A549 (cell line): ENCODE measurements around the gene ZBTB2. TPM values are rescaled to one million over a fixed set of nuclear protein-coding genes. Genes with fewer than 3 reads are reported as not detected.

Experiments used
- ATAC-seq, 2 experiments: fragments of 200-7000 bp in 1 of 2; fragments of >200 bp in 1 of 2; cut with Nextera tagmentation in 1 of 2; cut with Tn5 transposase in 1 of 2; 3 replicates each; pipeline versions ENCODE4 v1.8.0 to v1.9.1; 2018 to 2020; ENCODE audit warnings: mild to moderate bottlenecking in 1 of 2, moderate library complexity in 1 of 2
- CTCF ChIA-PET: fragments of 300-600 bp; sonication (Branson Sonifier 250); formaldehyde crosslinking; extraction: SDS; loops from one replicate; lab custom pipeline; 2021; ENCODE audit warnings: antibody characterized with exemption, inconsistent platforms; lab: Yijun Ruan, JAX
- POLR2A ChIA-PET: fragments of 350-600 bp; formaldehyde crosslinking; extraction: SDS; loops from one replicate; lab custom pipeline; 2021; ENCODE audit warnings: antibody characterized with exemption, inconsistent platforms; lab: Yijun Ruan, JAX
- DNase-seq, 2 experiments: peaks; one replicate each; pipeline versions ENCODE4 v3.0.0 to v3.0.0-alpha.2; 2011 to 2016; ENCODE audit warnings: low read depth in 1 of 2, low spot score in 1 of 2
- FAIRE-seq: peaks from 2 replicates; lab custom pipeline; 2011; peaks lifted over from hg19 to GRCh38; lab: Jason Lieb, UNC
- H3K27ac ChIP-seq, 2 experiments: fragments of >200 bp; sonication (Bioruptor Twin); formaldehyde crosslinking; 3 replicates each; pipeline ENCODE4 v1.5.1; 2016 to 2017
- H3K4me1 ChIP-seq: fragments of >200 bp; sonication (Bioruptor Twin); formaldehyde crosslinking; 3 replicates; pipeline ENCODE4 v1.6.1; 2016
- H3K4me2 ChIP-seq: fragments of >200 bp; sonication (Bioruptor Twin); formaldehyde crosslinking; 3 replicates; pipeline ENCODE4 v1.6.1; 2016
- H3K4me3 ChIP-seq: fragments of >200 bp; sonication (Bioruptor Twin); formaldehyde crosslinking; 3 replicates; pipeline ENCODE4 v1.5.1; 2016
- H3K9me3 ChIP-seq: fragments of >200 bp; sonication (Bioruptor Twin); formaldehyde crosslinking; 3 replicates; pipeline ENCODE4 v1.6.1; 2016
- CBX2 ChIP-seq: fragments of 200-600 bp; sonication (generic); IDR thresholded peaks from 2 replicates; pipeline ENCODE4 v1.6.1; 2016; ENCODE audit warnings: low read depth, mild to moderate bottlenecking, borderline replicate concordance
- CTCF ChIP-seq: fragments of >200 bp; sonication (Bioruptor Twin); formaldehyde crosslinking; IDR thresholded peaks from 3 replicates; pipeline ENCODE4 v1.5.1; 2016
- EHF ChIP-seq: fragments of 250-450 bp; sonication (Bioruptor Pico); IDR thresholded peaks from 2 replicates; pipeline ENCODE4 v1.5.0; 2020; ENCODE audit warnings: mild to moderate bottlenecking
- ELK1 ChIP-seq: fragments of 150-350 bp; IDR thresholded peaks from 2 replicates; pipeline ENCODE4 v1.6.1; 2014; ENCODE audit warnings: low read depth, mild to moderate bottlenecking, low read length
- FOSB ChIP-seq: fragments of 250-450 bp; sonication (Bioruptor Pico); IDR thresholded peaks from 2 replicates; pipeline ENCODE4 v1.5.0; 2020; ENCODE audit warnings: mild to moderate bottlenecking, moderate library complexity
- HES2 ChIP-seq: fragments of >200 bp; sonication (Bioruptor Twin); formaldehyde crosslinking; IDR thresholded peaks from 2 replicates; pipeline ENCODE4 v1.6.1; 2016
- POLR2AphosphoS2 ChIP-seq: conservative IDR thresholded peaks from 2 replicates; pipeline ENCODE4 v1.6.1; 2012; ENCODE audit warnings: low read length, improper control_type of control experiment, inconsistent platforms
- RAD21 ChIP-seq, 2 experiments: fragments of >200 bp in 1 of 2; sonication (Bioruptor Twin) in 1 of 2; formaldehyde crosslinking in 1 of 2; IDR thresholded peaks in 1 of 2; conservative IDR thresholded peaks in 1 of 2; 2 replicates in 1 of 2; 3 replicates in 1 of 2; pipeline ENCODE4 v1.6.1; 2012 to 2018; ENCODE audit warnings: inconsistent platforms in 1 of 2
- RNF2 ChIP-seq: fragments of 200-600 bp; sonication (generic); IDR thresholded peaks from 2 replicates; pipeline ENCODE4 v1.6.1; 2016; ENCODE audit warnings: low read depth, mild to moderate bottlenecking, antibody characterized with exemption, moderate library complexity, borderline replicate concordance
- SMC3 ChIP-seq: fragments of >200 bp; sonication (Bioruptor Twin); formaldehyde crosslinking; IDR thresholded peaks from 3 replicates; pipeline ENCODE4 v1.6.1; 2018; ENCODE audit warnings: inconsistent platforms
- USF2 ChIP-seq: fragments of 450-650 bp; IDR thresholded peaks from 2 replicates; pipeline ENCODE4 v1.6.1; 2014; ENCODE audit warnings: antibody characterized with exemption
- WGBS: methylation state at CpG from one replicate; pipeline ENCODE4 v1.1.6; 2017; ENCODE audit errors: missing lambda C conversion rate; 5-methylcytosine and 5-hydroxymethylcytosine counted together
- polyA plus RNA-seq, 4 experiments: library from polyadenylated mRNA; depleted of rRNA in 3 of 4; stranded (reverse); fragments of >200 nt; fragmentation: RNase III in 1 of 4; extraction: RNeasy Plus Mini Kit Qiagen cat#74134 plus additional on column Dnase treatment in 1 of 4; gene quantifications; 2 replicates in 3 of 4; 3 replicates in 1 of 4; pipeline ENCODE4 v1.2.3, GENCODE V29; 2011 to 2017

ZBTB2 gene
- polyA plus RNA-seq, 2 of the 4 experiments (the other 2 are of a cell fraction), result 10.8 to 17.3 TPM

GRCh38 chr6:151325075-151326050, 66.0 kb downstream of the ZBTB2 start (continued):
- no peak for TF ChIP-seq EHF (CRISPR knock-in tag)
- TF ChIP-seq, all 56 proteins: peak for 3

- H3K4me1 ChIP-seq, result peaks cover 31% of the 10 kb centered on the region
- ATAC-seq, result peak in 1 of 2 experiments; percentile 1; a peak in 2 of 6 replicates
- no peak for DNase-seq
- no peaks in the 10 kb centered on the region for H3K9me3 ChIP-seq
- CTCF ChIA-PET, result interaction anchor here (0.7 to 7.2 kb wide), 65 partner anchors 10 to 507 kb away, joined by 3 to 192 read pairs (median 4); no protein-coding TSS in a partner anchor
- peak overlapping the region; percentile 83 to 84 for H3K27ac ChIP-seq
- no peak for FAIRE-seq
- no peak for TF ChIP-seq CBX2
- no peak for TF ChIP-seq POLR2AphosphoS2
- TF ChIP-seq EHF (CRISPR knock-in tag), result no peak
- peak overlapping the region; percentile 80 for H3K4me2 ChIP-seq
- WGBS, result 30% methylated on average over 6 of the region's 6 CpGs
- H3K4me3 ChIP-seq, result no peak overlapping the region
- POLR2A ChIA-PET, result interaction anchor here (0.7 to 2.6 kb wide), 4 partner anchors 84 to 507 kb away, joined by 3 to 8 read pairs (median 3); no protein-coding TSS in a partner anchor
Measured at GRCh38 chr6:151324488-151324825, 66.9 kb downstream of the ZBTB2 start.

- peak; percentile 72 to 85 for ATAC-seq
- no peaks in the 10 kb centered on the region for H3K9me3 ChIP-seq
- WGBS, result 13% methylated on average over 10 of the region's 12 CpGs
- ChIA-PET CTCF (interaction anchor here (0.6 to 7.2 kb wide), 71 partner anchors 10 to 506 kb away, joined by 3 to 192 read pairs (median 4); no protein-coding TSS in a partner anchor), POLR2A (interaction anchor here (0.7 to 2.6 kb wide), 4 partner anchors 83 to 506 kb away, joined by 3 to 8 read pairs (median 3); no protein-coding TSS in a partner anchor)
- no peak for TF ChIP-seq HES2
- TF ChIP-seq USF2, result no peak
- peak; percentile 76 for TF ChIP-seq CTCF
- no peak for TF ChIP-seq FOSB
- no peak for TF ChIP-seq RNF2
- TF ChIP-seq ELK1, result no peak
- peak; percentile 91 for TF ChIP-seq SMC3
- peak; percentile 89 to 91 for TF ChIP-seq RAD21 (conservative IDR thresholded peaks at IDR 0.05 in 1 of 2, IDR thresholded peaks at IDR 0.05 in 1 of 2)
- H3K4me2 ChIP-seq, result peak overlapping the region; percentile 80
- DNase-seq, result peak; percentile 20 to 84
- peaks cover 30% of the 10 kb centered on the region for H3K4me1 ChIP-seq
- FAIRE-seq, result no peak
- H3K27ac ChIP-seq, result peak overlapping the region; percentile 83 to 84
- H3K4me3 ChIP-seq, result no peak overlapping the region
Measured at GRCh38 chr6:151323791-151324487, 67.4 kb downstream of the ZBTB2 start.
